ENCODE results near the gene SHISAL2B. TPM values are rescaled to one million over a fixed set of nuclear protein-coding genes. Genes with fewer than 3 reads are reported as not detected.

Gene SHISAL2B
- total and polyA plus RNA-seq, 2 experiments from 2014 or later = 0.56 TPM; not detected in 1

GRCh38 chr5:64680289-64680688 is 10.0 kb upstream of the SHISAL2B start:
- TF ChIP-seq EZH2phosphoT487 (IDR thresholded peaks at IDR 0.05; ENCODE audit: low read depth, severe bottlenecking, unreplicated experiment) = no peak
- no peak for TF ChIP-seq EZH2 (IDR thresholded peaks at IDR 0.05; ENCODE audit: borderline replicate concordance)
- TF ChIP-seq CTCF (IDR thresholded peaks at IDR 0.05; ENCODE audit: poor library complexity) = peak; percentile 16
- peak; percentile 17 for DNase-seq (ENCODE audit: low spot score)
- Histone ChIP-seq H3K4me3 (no peak overlapping the region), H2AFZ (no peak overlapping the region), H3K27ac (no peak overlapping the region), H3K36me3 (replicated peaks; ENCODE audit: insufficient read depth, low read depth) (no peaks in the 10 kb centered on the region), H3K79me2 (no peaks in the 10 kb centered on the region), H3K4me2 (no peak overlapping the region), H3K27me3 (no peaks in the 10 kb centered on the region), H3K9me3 (ENCODE audit: low read depth) (no peaks in the 10 kb centered on the region), H4K20me1 (ENCODE audit: insufficient read depth, poor library complexity, severe bottlenecking) (no peaks in the 10 kb centered on the region), H3K4me1 (ENCODE audit: insufficient read depth) (no peaks in the 10 kb centered on the region), H3K9me2 (replicated peaks; ENCODE audit: insufficient read depth) (no peaks in the 10 kb centered on the region)
- WGBS (ENCODE audit: low lambda C conversion rate, missing lambda C conversion rate) = 80% methylated on average over 4 of the region's 4 CpGs

GRCh38 chr5:64682608-64683007 is 7.7 kb upstream of the SHISAL2B start:
- Histone ChIP-seq H4K20me1 (ENCODE audit: insufficient read depth, poor library complexity, severe bottlenecking) (no peaks in the 10 kb centered on the region), H3K27me3 (peaks cover 5% of the 10 kb centered on the region), H3K9me3 (ENCODE audit: low read depth) (no peaks in the 10 kb centered on the region), H3K27ac (no peak overlapping the region), H3K4me2 (no peak overlapping the region), H3K79me2 (no peaks in the 10 kb centered on the region), H3K4me3 (no peak overlapping the region), H3K4me1 (ENCODE audit: insufficient read depth) (no peaks in the 10 kb centered on the region), H2AFZ (no peak overlapping the region), H3K36me3 (replicated peaks; ENCODE audit: insufficient read depth, low read depth) (no peaks in the 10 kb centered on the region), H3K9me2 (replicated peaks; ENCODE audit: insufficient read depth) (no peaks in the 10 kb centered on the region)
- TF ChIP-seq CTCF (IDR thresholded peaks at IDR 0.05; ENCODE audit: poor library complexity) (no peak), EZH2 (IDR thresholded peaks at IDR 0.05; ENCODE audit: borderline replicate concordance) (no peak), EZH2phosphoT487 (IDR thresholded peaks at IDR 0.05; ENCODE audit: low read depth, severe bottlenecking, unreplicated experiment) (no peak)
- DNase-seq (ENCODE audit: low spot score) = no peak
- 93% methylated on average over 7 of the region's 7 CpGs for WGBS (ENCODE audit: low lambda C conversion rate, missing lambda C conversion rate)

GRCh38 chr5:64685866-64686265 is 4.4 kb upstream of the SHISAL2B start:
- no peak for DNase-seq (ENCODE audit: low spot score)
- no peak overlapping the region for H3K4me3 ChIP-seq

More at GRCh38 chr5:64685866-64686265, 4.4 kb upstream of the SHISAL2B start:
- H3K27ac ChIP-seq = no peak overlapping the region
- H3K4me2 ChIP-seq = no peak overlapping the region
- no peaks in the 10 kb centered on the region for H3K9me3 ChIP-seq (ENCODE audit: low read depth)
- H3K4me1 ChIP-seq (ENCODE audit: insufficient read depth) = peaks cover 6% of the 10 kb centered on the region
- WGBS (ENCODE audit: low lambda C conversion rate, missing lambda C conversion rate) = 79% methylated on average over 5 of the region's 5 CpGs
- no peak overlapping the region for H2AFZ ChIP-seq
- no peak for TF ChIP-seq EZH2phosphoT487 (IDR thresholded peaks at IDR 0.05; ENCODE audit: low read depth, severe bottlenecking, unreplicated experiment)
- no peak for TF ChIP-seq EZH2 (IDR thresholded peaks at IDR 0.05; ENCODE audit: borderline replicate concordance)
- TF ChIP-seq CTCF (IDR thresholded peaks at IDR 0.05; ENCODE audit: poor library complexity) = no peak
- no peaks in the 10 kb centered on the region for H3K79me2 ChIP-seq
- H3K9me2 ChIP-seq (replicated peaks; ENCODE audit: insufficient read depth) = no peaks in the 10 kb centered on the region
- peaks cover 33% of the 10 kb centered on the region for H3K27me3 ChIP-seq
- no peaks in the 10 kb centered on the region for H4K20me1 ChIP-seq (ENCODE audit: insufficient read depth, poor library complexity, severe bottlenecking)
- no peaks in the 10 kb centered on the region for H3K36me3 ChIP-seq (replicated peaks; ENCODE audit: insufficient read depth, low read depth)

All from hepatocyte (in vitro differentiated cells).